NCI-H446 (cell line): ENCODE results near the gene TNNT2.

Experiments
- DNase-seq, 2 experiments: peaks; one replicate each; lab custom pipeline; 2025; lab: John Stamatoyannopoulos, UW

Gene TNNT2

DNA sequence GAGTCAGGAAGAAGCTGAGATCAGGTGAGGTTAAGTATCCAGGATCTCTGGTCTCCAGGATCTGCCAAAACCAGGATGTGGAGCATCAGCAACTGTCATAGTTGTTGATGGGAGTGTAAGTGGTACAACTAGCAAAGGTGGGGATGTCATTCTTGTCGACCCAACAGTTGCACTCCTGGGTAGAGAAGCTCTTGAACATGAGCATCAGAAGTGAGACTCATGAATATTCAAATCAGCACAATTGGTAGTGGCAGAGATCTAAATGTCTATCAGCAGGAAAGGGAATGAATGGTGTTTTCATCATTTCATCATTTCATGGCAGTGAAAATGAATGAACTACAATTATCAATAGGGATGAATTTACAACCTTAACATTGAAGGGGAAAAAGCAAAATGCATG, 25.9 kb upstream of the TNNT2 start:
- DNase-seq = no peak

DNA sequence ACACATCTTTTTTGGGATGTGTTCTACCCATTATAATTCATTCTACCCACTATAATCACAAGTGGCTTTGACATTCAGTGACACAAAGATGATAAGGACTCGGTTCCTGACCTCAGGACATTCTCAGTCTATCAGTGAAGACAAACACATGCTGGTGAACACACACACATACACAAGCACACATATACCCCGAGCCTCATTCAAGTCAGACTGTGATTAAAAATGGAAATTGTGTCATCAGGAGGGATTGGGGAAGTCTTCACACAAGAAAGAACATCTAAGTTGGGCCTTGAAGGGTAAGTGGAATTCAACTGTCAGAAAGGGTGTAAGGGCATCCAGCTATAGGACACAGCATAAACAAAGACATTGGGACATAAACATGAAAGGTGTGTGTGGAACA, 24.2 kb upstream of the TNNT2 start:
- no peak for DNase-seq

DNA sequence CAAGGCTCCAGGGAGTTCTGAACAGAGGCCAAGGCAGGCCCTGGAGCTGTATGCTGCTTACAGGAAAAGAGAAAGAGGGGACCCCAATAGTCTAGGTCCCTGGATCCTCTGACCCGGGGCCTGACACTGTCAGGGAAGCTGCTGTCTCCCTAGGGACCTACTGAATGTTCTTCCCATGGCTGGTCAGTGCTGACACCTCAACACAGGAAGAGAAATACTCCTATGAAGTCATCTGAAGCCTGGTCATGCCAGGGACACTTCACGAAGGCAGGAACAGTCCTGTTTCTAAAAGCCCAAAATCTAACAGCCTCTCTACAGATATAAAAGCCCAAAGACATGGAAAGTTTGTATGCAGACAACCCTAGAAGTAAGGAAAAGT, 23.4 kb upstream of the TNNT2 start:
- DNase-seq = no peak

DNA sequence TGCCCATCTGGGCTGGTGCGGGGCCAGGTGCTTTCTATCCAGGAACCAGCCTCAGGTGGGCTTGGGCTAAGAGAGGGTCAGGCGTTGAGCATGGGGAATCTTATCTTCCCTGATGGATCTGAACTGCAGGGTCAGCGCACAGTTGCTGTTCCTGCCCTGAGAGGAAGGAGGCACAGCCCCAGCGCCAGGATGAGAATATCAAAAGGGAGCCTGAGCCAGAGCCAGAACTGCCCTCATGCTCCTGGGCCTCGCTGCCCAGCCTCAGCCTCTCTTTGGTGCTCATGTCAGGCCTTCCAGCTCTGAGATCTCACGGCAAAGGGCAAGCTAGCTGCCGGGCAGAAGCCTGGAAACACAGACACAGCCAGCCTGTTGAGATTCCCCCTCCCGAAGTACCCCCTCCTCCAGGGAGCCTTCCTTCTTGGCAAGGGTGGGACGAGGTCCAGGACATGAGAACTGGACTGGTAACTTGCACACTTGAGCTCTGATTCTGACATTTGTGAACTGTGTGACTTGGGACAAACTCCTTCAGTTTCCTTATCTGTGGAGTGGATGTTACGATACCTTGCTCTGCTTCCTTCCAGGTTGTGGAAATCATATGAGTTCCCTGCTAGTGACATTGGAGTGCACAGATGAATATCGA, 22.9 kb upstream of the TNNT2 start:
- no peak for DNase-seq

DNA sequence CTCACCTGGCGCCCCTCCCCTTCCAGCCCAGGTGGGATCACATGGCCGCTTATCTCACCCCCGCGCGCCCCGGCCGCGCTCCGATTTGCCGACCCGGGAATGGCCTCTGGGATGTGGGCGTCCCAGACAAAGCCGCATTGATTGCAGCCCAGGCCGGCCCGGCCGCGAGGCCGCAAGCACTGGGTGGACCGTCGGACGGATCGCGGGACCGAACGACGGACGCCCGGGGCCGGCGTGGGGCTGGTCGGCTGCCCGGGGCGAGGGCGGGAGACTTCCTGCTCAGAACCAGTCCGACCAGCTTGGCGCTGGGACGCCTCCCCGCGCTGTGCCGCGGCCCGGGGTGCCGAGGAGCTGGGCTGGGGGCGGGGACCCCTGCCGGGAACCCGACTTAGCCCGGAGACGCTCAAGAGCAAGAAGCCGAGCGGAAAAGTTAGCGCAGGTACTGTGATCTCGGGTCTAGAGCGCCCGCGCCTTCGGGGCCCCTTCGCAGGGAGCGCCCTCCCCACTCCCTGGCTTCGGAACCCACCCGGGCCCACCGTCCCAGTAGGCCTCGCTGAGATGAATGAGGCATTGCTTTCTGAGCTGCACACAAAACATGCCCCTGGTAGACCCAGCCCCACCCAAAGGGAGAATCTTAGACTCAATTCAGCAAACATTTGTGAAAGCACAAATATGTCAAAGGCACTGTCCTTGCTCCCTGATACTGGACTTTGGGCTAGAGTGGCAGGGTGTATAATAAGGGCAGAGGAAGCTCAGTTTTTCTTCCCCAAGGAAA, 22.1 kb upstream of the TNNT2 start:
- DNase-seq = no peak

DNA sequence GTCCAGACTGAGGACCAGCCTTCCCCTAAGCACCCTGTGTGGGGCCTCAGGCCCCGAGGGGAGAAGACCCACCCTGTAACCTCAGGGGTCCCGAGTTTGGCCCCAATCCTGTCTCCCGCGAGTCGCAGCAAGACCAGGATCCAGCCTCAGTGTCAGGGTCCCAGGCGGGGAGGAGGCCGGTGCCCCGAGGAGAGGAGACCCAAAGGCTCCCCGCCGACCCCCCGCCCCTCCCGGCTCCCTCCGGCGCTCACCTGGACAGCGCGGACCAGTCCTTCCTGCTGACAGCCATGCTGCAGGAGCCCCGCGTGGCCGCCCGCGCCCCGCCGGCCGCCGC, 21.5 kb upstream of the TNNT2 start, which contains the start of gene LAD1:
TSS of gene LAD1 (minus strand) at position 307 of the 334 bp plus-strand sequence. CDS start at position 289, 18 bp downstream.
- no peak for DNase-seq

DNA sequence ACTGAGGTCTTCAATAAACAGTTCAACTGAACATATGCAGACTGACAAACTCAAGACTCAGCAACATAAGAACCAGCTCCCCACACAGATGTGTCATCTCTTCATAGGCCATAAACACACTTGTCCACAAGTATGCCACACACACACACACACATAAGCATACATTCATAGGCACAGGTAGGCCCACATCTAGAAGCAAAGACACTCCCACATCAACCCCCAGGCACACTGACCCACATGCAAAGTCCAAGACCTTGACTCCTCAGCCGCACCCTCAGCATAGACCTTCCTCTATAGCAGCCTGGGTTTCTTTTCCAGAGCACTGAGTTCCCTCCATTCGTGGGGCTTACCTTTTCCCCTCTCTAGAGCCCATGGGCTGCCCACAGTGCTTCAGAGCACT, 20.2 kb upstream of the TNNT2 start:
- no peak for DNase-seq

DNA sequence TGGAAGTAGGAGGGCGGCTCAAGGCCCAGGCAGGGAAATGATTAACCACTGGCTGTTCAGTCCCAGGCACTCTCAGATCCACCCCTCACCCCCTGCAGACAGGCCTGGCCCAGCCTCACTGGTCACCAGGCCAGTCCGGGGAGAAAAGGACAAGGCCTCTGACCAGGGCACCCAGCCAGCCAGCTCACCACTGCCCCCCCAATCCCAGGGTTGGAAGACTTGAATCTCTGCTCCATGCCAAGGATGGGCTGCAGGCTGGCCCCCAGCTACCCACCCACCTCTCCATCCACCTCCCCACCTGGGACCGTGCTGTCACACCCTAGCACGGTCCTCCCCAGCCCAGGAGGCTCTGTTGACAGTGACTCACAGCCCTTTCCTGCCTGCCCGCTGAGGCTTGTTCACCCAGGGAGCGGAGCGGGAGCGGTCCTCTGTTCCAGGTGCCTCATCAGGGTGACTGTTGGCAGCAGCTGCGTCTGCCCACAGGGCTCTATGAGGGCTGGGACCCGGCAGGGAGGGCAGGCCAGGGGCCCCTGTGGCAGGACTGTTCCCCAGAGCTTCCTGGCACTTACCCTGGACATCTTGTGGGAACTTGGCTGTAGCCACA, 19.5 kb upstream of the TNNT2 start:
- DNase-seq = no peak

DNA sequence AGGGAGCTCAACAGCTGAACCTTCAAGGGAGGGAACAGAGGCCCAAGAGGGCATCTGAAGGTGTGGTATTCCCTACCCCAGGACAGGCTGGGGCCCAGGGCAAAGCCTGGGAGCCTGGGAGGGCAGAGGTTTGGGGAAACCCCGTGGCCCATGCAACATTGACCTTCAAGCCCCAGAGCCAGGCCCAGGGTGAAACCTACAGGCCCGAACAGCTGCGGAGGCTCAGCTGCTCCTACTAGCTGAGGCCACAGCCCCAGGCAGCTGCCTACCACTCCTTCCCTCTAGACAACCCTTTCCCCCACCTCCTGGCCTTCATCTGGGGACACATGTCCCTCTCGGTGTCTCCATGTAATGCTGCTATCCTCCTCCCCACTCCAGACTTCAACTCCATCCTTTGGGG, 18.5 kb upstream of the TNNT2 start:
- DNase-seq = no peak

DNA sequence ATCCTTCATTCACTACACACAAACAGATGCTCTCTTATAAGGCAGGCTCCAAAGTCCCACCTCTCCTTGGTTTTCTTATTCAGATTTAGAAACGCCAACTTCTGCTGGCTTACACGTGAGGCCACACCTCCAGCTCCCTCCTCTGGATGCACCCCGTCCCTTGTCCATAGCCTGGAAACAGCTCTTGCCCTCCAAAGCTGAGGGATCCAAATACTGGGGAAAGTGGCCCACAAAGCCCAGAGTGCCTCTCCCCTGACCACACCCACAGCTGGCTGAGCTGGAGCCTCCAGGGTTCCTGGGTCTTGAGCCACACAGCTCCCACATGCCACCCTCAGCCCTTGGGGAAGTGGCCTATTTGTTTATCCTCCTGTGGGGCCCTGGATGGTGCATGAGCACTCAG, 17.1 kb upstream of the TNNT2 start:
- DNase-seq = no peak

DNA sequence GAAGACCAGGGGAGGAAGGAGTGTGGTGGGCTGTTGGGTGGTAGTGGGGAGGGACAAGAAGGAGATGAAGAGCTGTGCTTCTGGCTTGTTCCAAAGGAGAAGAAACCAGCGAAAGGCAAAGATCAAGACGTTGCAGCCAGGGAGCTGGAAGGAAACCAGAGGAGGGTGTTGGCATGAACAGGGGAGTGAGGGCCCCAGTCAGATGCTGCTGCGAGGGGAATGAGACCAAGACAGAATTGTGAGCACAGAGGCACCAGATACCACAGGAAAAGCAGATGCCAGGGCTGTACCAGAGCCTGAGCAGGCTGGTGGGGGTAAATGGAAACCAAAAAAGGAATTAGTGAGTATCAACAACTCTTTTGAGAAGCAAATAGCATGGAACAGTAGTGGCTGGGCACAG, 15.6 kb upstream of the TNNT2 start:
- peak in 1 of 2 experiments; percentile 26 for DNase-seq

DNA sequence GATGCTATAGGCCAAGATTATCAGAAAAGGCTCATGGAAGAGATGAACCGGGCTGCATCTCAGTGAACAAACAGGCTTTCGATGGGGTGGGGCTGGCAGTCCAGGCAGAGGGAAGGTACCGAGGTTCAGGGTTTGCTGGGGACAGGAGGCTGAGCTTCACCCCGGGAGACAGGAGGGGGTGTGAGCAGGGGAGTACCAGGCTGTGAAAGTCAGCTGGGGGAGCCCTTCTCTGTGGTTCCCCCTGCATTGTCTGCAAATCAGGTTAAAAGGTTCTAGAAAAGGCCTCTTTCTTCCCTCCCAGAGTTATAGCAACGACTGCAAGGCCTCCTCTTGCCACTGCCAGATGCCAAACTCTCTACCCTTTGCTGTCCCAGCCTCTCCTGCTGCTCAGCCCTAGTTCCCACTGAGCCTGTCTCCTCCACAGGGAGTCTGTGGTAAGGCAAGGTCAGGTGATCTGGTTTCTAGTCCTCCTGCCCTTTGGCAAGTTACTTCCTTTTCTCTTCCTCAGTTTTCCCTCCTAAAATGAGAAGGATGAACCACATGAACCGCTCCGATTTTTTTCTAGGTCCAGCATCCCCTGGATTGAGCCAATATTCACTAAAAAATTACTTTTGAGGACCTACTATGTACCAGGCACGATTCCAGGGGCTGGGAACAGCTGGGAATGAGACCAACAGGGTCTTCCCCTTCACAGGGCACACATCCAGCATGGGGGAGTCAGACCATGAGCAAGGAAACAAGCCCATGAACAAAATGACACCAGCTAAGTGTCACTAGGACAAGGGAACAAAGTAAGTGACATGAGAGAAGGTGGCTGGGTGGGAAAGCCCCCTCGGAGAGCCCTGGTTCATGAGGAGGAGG, 14.4 kb upstream of the TNNT2 start:
- DNase-seq = no peak

DNA sequence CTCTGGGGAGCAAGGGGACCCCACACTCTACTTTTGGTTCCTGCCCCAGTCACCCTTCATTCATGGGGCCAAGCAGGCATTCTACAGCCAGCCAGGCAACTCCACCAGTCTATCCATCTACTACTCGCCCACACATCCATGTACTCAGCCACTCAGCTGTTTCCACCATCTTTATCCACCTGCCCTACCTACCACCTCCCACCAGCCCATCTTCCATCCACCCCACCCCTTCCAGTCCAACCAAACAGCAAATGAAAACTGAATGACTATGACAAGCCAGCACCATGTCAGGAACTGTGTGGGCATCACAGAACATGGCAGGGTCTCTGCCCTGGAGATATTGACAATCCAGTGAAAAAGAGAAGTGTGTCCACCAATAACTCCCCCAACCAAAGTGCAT, 13.7 kb upstream of the TNNT2 start:
- no peak for DNase-seq

DNA sequence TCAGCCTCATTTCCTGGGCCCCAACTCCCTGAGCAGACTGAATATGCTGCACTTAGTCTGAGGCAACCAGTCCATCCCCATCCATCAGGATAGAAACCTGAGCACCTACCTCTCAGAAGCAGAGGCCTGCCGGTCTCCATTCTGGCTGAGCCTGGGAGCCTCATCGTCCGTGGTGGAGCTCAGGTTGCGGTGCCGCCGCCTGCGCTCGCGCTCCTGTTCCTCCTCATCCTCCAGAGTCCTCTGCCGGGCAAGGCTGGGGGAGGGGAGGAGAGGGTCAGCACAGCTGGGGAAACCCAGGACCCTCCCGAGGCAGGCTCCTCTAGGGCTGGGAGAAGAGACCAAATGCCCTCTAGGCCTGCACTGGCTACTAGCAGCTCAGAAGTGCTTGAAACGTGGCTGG, 11.6 kb upstream of the TNNT2 start:
- no peak for DNase-seq

DNA sequence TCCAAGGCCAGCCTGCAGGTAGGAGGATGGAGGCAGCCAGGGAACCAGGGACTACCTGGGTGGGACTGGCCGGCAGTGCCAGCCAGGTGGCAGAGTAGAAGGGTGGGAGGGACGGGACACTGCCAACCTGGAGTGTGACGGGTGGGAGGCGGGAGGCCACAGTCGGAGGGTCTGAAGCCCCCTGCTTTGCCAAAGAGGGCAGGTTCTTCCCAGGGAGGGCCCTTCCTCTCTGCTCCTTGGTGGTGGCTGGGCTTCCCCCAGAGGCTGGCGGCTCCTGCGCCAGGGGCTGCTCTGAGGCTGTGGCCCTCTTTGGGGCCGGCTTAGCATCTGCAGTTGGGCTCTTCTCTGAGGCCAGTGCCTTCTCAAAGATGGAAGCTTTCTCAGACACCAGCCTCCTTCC, 8.7 kb upstream of the TNNT2 start:
- DNase-seq = no peak

DNA sequence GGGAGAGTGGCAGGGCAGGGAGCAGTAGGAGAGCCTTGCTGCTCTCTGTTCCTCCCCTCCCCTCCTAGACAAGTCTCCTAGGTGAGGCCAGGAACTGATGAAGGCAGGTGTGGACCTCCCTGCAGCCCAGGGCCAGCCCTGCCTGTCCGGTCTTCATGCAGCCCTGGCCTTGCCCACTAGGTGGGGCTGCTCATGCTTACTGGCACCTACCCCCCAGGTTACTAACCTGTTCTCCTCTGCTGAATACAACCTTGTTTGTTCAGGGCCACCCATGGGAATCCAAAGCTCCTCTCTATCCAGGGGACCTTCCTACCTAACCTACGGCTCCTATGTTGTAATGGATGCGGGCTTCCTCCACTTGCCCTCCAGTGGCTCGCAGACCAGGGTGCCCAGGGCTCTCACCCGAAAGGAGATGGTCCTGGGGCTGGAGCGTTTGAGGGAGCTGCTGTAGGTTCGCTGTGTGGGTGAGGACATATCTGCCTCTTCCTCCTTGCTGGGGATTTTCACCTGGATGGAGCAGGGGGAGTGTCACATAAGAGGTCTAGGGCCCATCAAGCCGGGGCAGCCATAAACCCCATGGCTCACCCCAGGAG, 7.9 kb upstream of the TNNT2 start:
- peak in 1 of 2 experiments; percentile 49 for DNase-seq

DNA sequence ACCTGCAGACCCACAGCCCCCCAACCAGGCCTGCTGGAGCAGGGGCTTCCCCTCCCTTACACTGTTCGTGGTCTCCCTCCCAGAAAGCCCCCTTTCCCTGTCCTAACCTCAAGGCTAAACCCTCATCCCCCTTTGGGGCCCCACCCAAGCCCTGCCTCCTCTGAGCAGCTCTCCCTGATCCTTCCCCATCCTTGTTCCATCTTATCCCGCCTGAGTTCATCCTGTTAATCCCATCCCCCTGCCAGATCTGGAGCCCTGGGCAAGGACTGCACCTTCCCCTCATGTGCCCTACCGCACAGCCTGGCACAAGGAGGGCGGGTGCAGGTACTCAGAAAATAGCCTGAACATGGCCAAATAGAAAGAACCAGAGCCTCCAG, 6.9 kb upstream of the TNNT2 start:
- DNase-seq = no peak

DNA sequence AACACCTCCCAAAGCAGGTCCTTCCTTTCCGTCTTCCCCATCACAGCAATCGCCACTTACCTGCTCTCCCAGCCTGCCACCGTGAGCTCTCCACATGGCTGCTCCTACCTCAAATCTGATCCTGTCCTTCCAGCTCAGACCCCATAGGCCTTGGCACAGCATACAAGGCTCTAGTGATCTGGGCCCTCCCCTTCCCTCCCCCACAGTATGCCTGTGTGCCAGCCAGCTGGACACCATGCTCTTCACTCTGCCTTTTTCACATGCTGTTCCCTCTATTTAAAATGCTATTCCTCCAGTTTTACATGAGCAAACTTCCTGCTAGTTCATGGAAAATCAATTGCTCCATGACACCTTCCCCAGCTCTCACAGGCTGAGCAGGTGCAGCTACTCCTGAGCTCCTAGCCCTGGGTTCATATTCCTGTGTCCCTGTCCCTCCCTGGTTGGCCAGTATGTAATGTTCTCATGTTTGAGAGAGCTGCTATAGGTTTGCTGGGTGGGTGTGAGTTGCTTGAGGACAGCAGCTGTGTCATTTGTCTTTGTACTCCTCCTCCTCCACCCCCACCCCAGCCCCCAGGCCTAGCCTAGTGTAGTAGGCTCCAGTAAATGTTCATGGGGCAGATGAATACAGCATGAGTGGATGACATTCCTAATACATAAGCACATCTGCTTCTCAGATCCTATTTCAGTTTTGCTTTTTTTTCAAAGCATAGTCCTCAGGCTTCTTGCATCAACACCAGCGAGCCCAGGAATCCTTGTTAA, 6.3 kb upstream of the TNNT2 start:
- peak in 1 of 2 experiments; percentile 30 for DNase-seq

DNA sequence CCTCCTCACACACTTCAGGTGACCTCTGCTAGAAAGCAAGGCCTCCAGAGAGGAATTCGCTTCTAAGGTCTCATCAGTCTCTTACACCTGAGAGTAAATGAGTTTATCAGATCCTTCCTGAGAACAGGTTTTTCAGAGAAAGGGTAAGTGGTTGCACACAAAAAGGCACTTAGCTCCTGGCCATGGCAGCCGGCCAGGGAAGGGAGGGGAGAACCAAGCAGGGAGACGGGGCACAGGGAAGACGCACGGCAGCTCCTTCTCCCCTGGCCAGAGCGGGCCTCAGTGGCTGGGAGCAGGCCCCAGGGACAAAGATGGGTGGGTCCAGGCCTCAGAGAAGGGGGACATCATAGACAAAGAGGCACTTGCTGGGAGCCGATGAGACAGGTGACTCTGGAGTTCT, 3.6 kb upstream of the TNNT2 start:
- DNase-seq = no peak

DNA sequence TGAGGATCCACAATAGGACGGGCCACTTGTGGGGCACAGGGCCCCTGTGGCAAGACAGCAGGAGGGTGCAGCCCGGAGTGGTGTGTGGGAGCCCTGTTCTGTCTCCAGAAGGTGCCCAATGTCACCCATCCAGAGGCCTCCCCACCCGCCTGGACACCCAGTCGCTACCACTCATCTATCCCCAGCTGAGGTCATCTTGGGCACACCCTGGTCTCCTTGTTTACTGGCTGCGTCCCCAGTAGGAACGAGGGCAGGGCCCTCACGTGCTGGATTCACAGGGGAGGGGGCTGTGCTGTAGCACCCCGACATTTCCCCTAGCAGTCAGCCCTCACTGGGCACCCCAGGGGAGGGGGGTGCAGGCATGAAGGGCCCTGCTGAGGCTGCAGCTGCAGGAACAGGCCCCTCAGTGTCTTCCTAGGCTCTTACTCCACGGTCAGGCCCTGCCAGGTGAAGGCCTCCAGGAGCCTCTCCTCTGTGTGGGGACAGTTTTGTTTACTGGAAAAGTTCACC, 2.3 kb upstream of the TNNT2 start:
- DNase-seq = no peak

DNA sequence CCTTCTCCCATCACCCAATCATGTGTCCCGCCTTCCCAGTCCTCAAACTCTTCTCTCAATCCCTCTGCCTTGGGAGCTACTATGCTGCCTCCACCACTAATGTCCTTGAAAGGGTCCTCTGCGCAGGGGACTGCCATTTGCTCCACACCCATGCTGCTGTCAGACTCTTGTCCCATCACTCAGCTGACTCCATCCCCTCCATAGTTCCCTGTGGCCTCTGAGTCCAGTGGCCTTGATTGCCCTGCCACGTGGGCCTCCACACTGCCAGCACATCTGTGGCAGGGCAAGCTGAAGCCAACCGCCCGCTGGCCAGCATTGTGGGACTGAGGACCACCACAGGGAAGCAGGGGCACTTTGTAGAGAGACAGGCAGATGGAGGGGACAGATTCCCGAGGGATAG, 1.3 kb upstream of the TNNT2 start:
- no peak for DNase-seq
